GM19043 (cell line): ENCODE data around the gene CD44.

Experiments
- ATAC-seq: cut with Tn5 transposase; IDR thresholded peaks from one replicate; pipeline ENCODE4 v1.9.1; 2021; ENCODE audit warnings: low read depth; ENCODE audit not compliant: unreplicated experiment

The CD44 gene

GRCh38 chr11:35250192-35250591, 111.2 kb downstream of the CD44 start:
- no peak for ATAC-seq

GRCh38 chr11:35250621-35251020, 111.7 kb downstream of the CD44 start:
- ATAC-seq = no peak

- ATAC-seq = no peak
Measured at GRCh38 chr11:35253237-35253636, 114.3 kb downstream of the CD44 start.

- no peak for ATAC-seq
Measured at GRCh38 chr11:35255514-35255913, 116.5 kb downstream of the CD44 start.

- ATAC-seq = no peak
Measured at GRCh38 chr11:35256296-35256695, 117.3 kb downstream of the CD44 start.

GRCh38 chr11:35257281-35257680, 118.3 kb downstream of the CD44 start:
- ATAC-seq = peak; percentile 100

- ATAC-seq = no peak
Measured at GRCh38 chr11:35259529-35259928, 120.6 kb downstream of the CD44 start.

GRCh38 chr11:35260342-35260985, 121.5 kb downstream of the CD44 start:
- ATAC-seq = no peak

GRCh38 chr11:35261197-35261596, 122.2 kb downstream of the CD44 start:
- no peak for ATAC-seq

- no peak for ATAC-seq
Measured at GRCh38 chr11:35262056-35262455, 123.1 kb downstream of the CD44 start.

GRCh38 chr11:35262735-35263134, 123.8 kb downstream of the CD44 start:
- ATAC-seq = no peak

GRCh38 chr11:35265755-35266454, 126.9 kb downstream of the CD44 start:
- ATAC-seq = no peak

- ATAC-seq = no peak
Measured at GRCh38 chr11:35267504-35267903, 128.5 kb downstream of the CD44 start.

- ATAC-seq = no peak
Measured at GRCh38 chr11:35270342-35270741, 131.4 kb downstream of the CD44 start.

- no peak for ATAC-seq
Measured at GRCh38 chr11:35271031-35271430, 132.1 kb downstream of the CD44 start.

GRCh38 chr11:35272391-35272902, 133.5 kb downstream of the CD44 start:
- ATAC-seq = peak; percentile 82

- ATAC-seq = no peak
Measured at GRCh38 chr11:35274909-35275785, 136.2 kb downstream of the CD44 start.

- no peak for ATAC-seq
Measured at GRCh38 chr11:35275786-35276170, 136.8 kb downstream of the CD44 start.

- ATAC-seq = no peak
Measured at GRCh38 chr11:35276396-35277145, 137.6 kb downstream of the CD44 start.

GRCh38 chr11:35277827-35278226, 138.9 kb downstream of the CD44 start:
- ATAC-seq = no peak
